Endothelial cell of umbilical vein (primary cell): ENCODE data around the gene ABHD14A. TPM values are rescaled to one million over a fixed set of nuclear protein-coding genes. Genes with fewer than 3 reads are reported as not detected.

Experiments
- BruUV-seq: library from RNA; stranded (reverse); fragments of 400-500 nt; replicated peaks from 2 replicates; lab custom pipeline; 2021; lab: Mats Ljungman, UMichigan
- CTCF ChIA-PET: fragments of 300-600, 350-600 bp; sonication (Branson Sonifier 250); formaldehyde crosslinking; loops from one replicate; lab custom pipeline; 2021; ENCODE audit warnings: antibody characterized with exemption, inconsistent platforms; lab: Charles Lee
- POLR2A ChIA-PET: fragments of 300-600, 350-600 bp; sonication (Branson Sonifier 250); formaldehyde crosslinking; loops from one replicate; lab custom pipeline; 2021; ENCODE audit warnings: antibody characterized with exemption, inconsistent platforms; lab: Charles Lee
- DNase-seq: peaks from one replicate; pipeline ENCODE4 v3.0.0-alpha.2; 2011; ENCODE audit warnings: low read depth, low spot score
- FAIRE-seq: peaks from 2 replicates; lab custom pipeline; 2011; peaks lifted over from hg19 to GRCh38; lab: Jason Lieb, UNC
- H2AFZ ChIP-seq: 2 replicates; pipeline ENCODE4 v1.6.0; 2012; ENCODE audit warnings: low read depth, low read length, control low read depth, inconsistent platforms
- H3K27ac ChIP-seq: 2 replicates; pipeline ENCODE4 v1.5.1; 2011; ENCODE audit warnings: low read depth, mild to moderate bottlenecking, control low read depth, low read length, moderate library complexity; ENCODE audit not compliant: insufficient read depth
- H3K27me3 ChIP-seq, 2 experiments: 2 replicates each; pipeline versions ENCODE4 v1.6.0 to v1.6.1; 2011; ENCODE audit warnings: low read length in 2 of 2, mixed read lengths in 1 of 2; ENCODE audit not compliant: control insufficient read depth in 2 of 2, insufficient read depth in 2 of 2
- H3K36me3 ChIP-seq, 2 experiments: 2 replicates in 1 of 2; 3 replicates in 1 of 2; pipeline ENCODE4 v1.5.1; 2011; ENCODE audit warnings: low read length in 2 of 2, mild to moderate bottlenecking in 1 of 2, moderate library complexity in 1 of 2; ENCODE audit not compliant: control insufficient read depth in 2 of 2, insufficient read depth in 2 of 2; ENCODE audit errors: extremely low read depth in 1 of 2
- H3K4me1 ChIP-seq: 3 replicates; pipeline ENCODE4 v1.5.1; 2011; ENCODE audit warnings: mild to moderate bottlenecking, low read length; ENCODE audit not compliant: control insufficient read depth, insufficient read depth; ENCODE audit errors: extremely low read depth
- H3K4me2 ChIP-seq: 2 replicates; pipeline ENCODE4 v1.6.1; 2011; ENCODE audit warnings: low read length, control low read depth, mixed read lengths; ENCODE audit not compliant: insufficient read depth
- H3K4me3 ChIP-seq, 3 experiments: fragments of 200-600 bp in 1 of 3; sonication (generic), shearing (Covaris generic) in 1 of 3; replicated peaks in 1 of 3; 2 replicates each; pipeline ENCODE4 v1.5.1; 2011 to 2016; ENCODE audit warnings: control low read depth in 3 of 3, low read length in 3 of 3, mild to moderate bottlenecking in 2 of 3, inconsistent platforms in 1 of 3, low read depth in 1 of 3, moderate library complexity in 1 of 3; ENCODE audit not compliant: insufficient read depth in 1 of 3
- H3K79me2 ChIP-seq: 2 replicates; pipeline ENCODE4 v1.6.0; 2012; ENCODE audit warnings: low read length, inconsistent platforms; ENCODE audit not compliant: control insufficient read depth, insufficient read depth
- H3K9ac ChIP-seq: replicated peaks from 2 replicates; pipeline ENCODE3; 2011; ENCODE audit warnings: low read length, control low read depth; ENCODE audit not compliant: insufficient read depth; ENCODE audit errors: extremely low read depth
- H3K9me1 ChIP-seq: replicated peaks from 3 replicates; pipeline ENCODE4 v1.6.0; 2011; ENCODE audit warnings: mild to moderate bottlenecking, low read length; ENCODE audit not compliant: control insufficient read depth, insufficient read depth; ENCODE audit errors: extremely low read depth
- H3K9me3 ChIP-seq: replicated peaks from 2 replicates; pipeline ENCODE4 v1.5.1; 2012; ENCODE audit warnings: low read length, inconsistent platforms; ENCODE audit not compliant: control insufficient read depth, insufficient read depth
- H4K20me1 ChIP-seq: replicated peaks from 2 replicates; pipeline ENCODE3; 2011; ENCODE audit warnings: mild to moderate bottlenecking, low read length; ENCODE audit not compliant: control insufficient read depth, insufficient read depth; ENCODE audit errors: extremely low read depth
- EZH2 ChIP-seq: IDR thresholded peaks from 2 replicates; pipeline ENCODE4 v1.6.1; 2012; ENCODE audit warnings: borderline replicate concordance, low read depth, mild to moderate bottlenecking, moderate library complexity, low read length, inconsistent platforms; ENCODE audit not compliant: severe bottlenecking
- FOS ChIP-seq: IDR thresholded peaks from 2 replicates; pipeline ENCODE4 v1.6.1; 2011; ENCODE audit warnings: mild to moderate bottlenecking, low read length, moderate library complexity, borderline replicate concordance; ENCODE audit not compliant: insufficient read depth
- GATA2 ChIP-seq: IDR thresholded peaks from 2 replicates; pipeline ENCODE4 v1.7.0; 2011; ENCODE audit warnings: low read depth, mild to moderate bottlenecking, moderate library complexity, mixed read lengths, low read length; ENCODE audit not compliant: insufficient read length, insufficient read depth
- JUN ChIP-seq: IDR thresholded peaks from 2 replicates; pipeline ENCODE4 v1.6.1; 2011; ENCODE audit warnings: borderline replicate concordance, low read depth; ENCODE audit not compliant: insufficient read length, insufficient read depth
- MYC ChIP-seq: IDR thresholded peaks from one replicate; pipeline ENCODE4 v1.6.1; 2011; ENCODE audit warnings: mild to moderate bottlenecking, low read depth, low read length
- POLR2A ChIP-seq: IDR thresholded peaks from 2 replicates; pipeline ENCODE4 v1.6.1; 2012; ENCODE audit warnings: low read depth, mild to moderate bottlenecking, control low read depth, low read length
- POLR2AphosphoS5 ChIP-seq: IDR thresholded peaks from 2 replicates; pipeline ENCODE4 v1.6.1; 2012; ENCODE audit warnings: low read depth, mild to moderate bottlenecking, control low read depth, low read length, moderate library complexity; ENCODE audit not compliant: insufficient read depth
- dilution Hi-C: fragments of 300-500 bp; cut with MboI; formaldehyde crosslinking; loops from one replicate; pipeline ENCODE4 v1.15.0; 2019; ENCODE audit warnings: low sequenced_read_pairs; ENCODE audit not compliant: extremely low pct_ligation_motif_present
- intact Hi-C: fragments of 100-400 bp; cut with micrococcal nuclease; formaldehyde crosslinking; loops from one replicate; pipeline ENCODE4 v1.10.0; 2022
- polyA plus RNA-seq, 4 experiments: library from polyadenylated mRNA; depleted of rRNA in 3 of 4; stranded (reverse) in 3 of 4; unstranded in 1 of 4; fragments of >200 nt; gene quantifications; 2 replicates each; pipeline versions ENCODE4 v1.2.1 to v1.2.3, GENCODE V29; 2011 to 2012; ENCODE audit warnings: missing spikeins in 1 of 4
- total RNA-seq: library from RNA; stranded (reverse); gene quantifications from 2 replicates; pipeline ENCODE4 v1.2.3, GENCODE V29; 2021
- TF ChIP-seq, protein P1 (sequence below): IDR thresholded peaks from 2 replicates; pipeline ENCODE4 v1.6.1; 2011; ENCODE audit not compliant: insufficient read depth, insufficient read length

ABHD14A gene
- total and polyA plus RNA-seq, 2 donors (not counting 3 experiments of a cell fraction or from before 2014, with no cell fraction given) = 6.6 to 23.7 TPM

DNA sequence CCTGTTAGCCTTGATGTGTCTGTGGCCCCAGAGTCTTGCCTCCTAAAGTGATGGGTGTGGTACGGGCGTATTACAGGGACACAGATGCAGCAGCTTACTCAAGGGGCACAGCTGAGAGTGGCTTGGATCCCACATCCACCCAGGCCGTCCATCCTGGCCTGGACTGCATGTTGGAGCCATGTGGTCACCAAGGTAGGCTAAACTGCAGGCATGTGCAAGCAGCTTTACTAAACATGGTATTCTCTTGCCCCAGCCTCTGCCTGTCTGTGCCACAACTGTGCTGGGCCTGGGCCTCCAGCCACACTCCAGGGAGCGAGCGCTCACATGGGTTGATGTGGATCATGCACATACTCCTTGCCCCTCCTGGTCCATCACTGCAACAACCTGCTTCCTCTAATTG is 25.7 kb upstream of the ABHD14A start:
- no peak for FAIRE-seq
- peaks cover 2 to 5% of the 10 kb centered on the region in 2 experiments for H3K27me3 ChIP-seq
- POLR2A ChIA-PET = no interaction called here
- H3K4me1 ChIP-seq = no peaks in the 10 kb centered on the region
- no peaks in the 10 kb centered on the region for H4K20me1 ChIP-seq
- intact Hi-C loops (loop anchor here (10.0 kb wide), 1 partner anchor 564 kb away; the partner anchor contains the start of gene MANF), dilution Hi-C loops (no loop called here)
- no peak for DNase-seq
- no peaks in the 10 kb centered on the region for H3K79me2 ChIP-seq
- H3K27ac ChIP-seq = no peak overlapping the region
- no TSS peak for BruUV-seq
- H3K36me3 ChIP-seq = no peaks in the 10 kb centered on the region
- no peaks in the 10 kb centered on the region for H3K9me3 ChIP-seq
- H3K9ac ChIP-seq = no peak overlapping the region
- CTCF ChIA-PET = no interaction called here
- H3K4me2 ChIP-seq = no peak overlapping the region
- H2AFZ ChIP-seq = no peak overlapping the region
- H3K9me1 ChIP-seq = no peaks in the 10 kb centered on the region
- H3K4me3 ChIP-seq = no peak overlapping the region
- no peak for TF ChIP-seq EZH2
- no peak for TF ChIP-seq MYC
- TF ChIP-seq, protein P1, sequence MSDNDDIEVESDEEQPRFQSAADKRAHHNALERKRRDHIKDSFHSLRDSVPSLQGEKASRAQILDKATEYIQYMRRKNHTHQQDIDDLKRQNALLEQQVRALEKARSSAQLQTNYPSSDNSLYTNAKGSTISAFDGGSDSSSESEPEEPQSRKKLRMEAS = no peak
- no peak for TF ChIP-seq FOS
- TF ChIP-seq POLR2AphosphoS5 = no peak
- TF ChIP-seq GATA2 = no peak
- no peak for TF ChIP-seq JUN

DNA sequence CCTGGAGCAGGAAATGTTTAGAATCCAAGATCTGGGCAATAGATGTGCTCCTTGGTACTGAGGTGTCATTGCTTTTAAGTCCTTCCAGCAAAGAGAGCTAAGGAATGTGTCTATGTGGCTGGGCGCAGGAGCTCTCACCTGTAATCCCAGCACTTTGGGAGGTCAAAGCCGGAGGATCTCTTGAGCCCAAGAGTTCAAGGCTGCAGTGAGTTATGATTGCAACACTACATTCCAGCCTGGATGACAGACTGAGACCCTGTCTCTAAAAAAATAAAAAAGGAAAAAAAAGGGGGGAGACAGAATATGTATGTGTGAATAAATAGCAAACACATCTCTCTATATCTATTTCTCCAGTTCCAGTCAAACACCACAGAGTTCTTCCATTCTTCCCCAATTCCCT is 24.0 kb upstream of the ABHD14A start:
- Histone ChIP-seq H3K9me3 (no peaks in the 10 kb centered on the region), H3K9me1 (no peaks in the 10 kb centered on the region), H3K4me1 (no peaks in the 10 kb centered on the region), H3K9ac (no peak overlapping the region), H3K27ac (no peak overlapping the region), H3K36me3 (no peaks in the 10 kb centered on the region), H3K4me3 (no peak overlapping the region), H3K79me2 (no peaks in the 10 kb centered on the region), H3K4me2 (no peak overlapping the region), H4K20me1 (no peaks in the 10 kb centered on the region), H3K27me3 (peaks cover 7 to 13% of the 10 kb centered on the region in 2 experiments), H2AFZ (no peak overlapping the region)
- CTCF ChIA-PET = no interaction called here
- intact Hi-C loops = no loop called here
- dilution Hi-C loops = no loop called here
- DNase-seq (no peak), FAIRE-seq (no peak)
- TF ChIP-seq JUN (no peak), MYC (no peak), GATA2 (no peak), POLR2A (no peak)
- POLR2A ChIA-PET = no interaction called here
- BruUV-seq = no TSS peak
